Activated CD4-positive, alpha-beta T cell treated with anti-CD3 and anti-CD28 coated beads, Interleukin-2, Interleukin-4, amounts not matched to agents 100 ng/mL and 50 ng/mL, durations not matched to agents 16 hours and 8 hours (primary cell): ENCODE results near the gene SWI5.
A peak's percentile ranks its signal among the peaks of the same experiment; 100 is the strongest.

Experiments
- DNase-seq: peaks from one replicate; pipeline ENCODE4 v3.0.0-alpha.2; 2020; ENCODE audit warnings: low spot score

SWI5 gene

GRCh38 chr9:128321343-128321742 lies 45.3 kb downstream of the SWI5 start:
- DNase-seq = no peak

GRCh38 chr9:128321879-128322403 lies 45.9 kb downstream of the SWI5 start:
- DNase-seq = no peak

GRCh38 chr9:128322404-128323211 lies 46.5 kb downstream of the SWI5 start, which contains the start of the genes COQ4 and TRUB2:
COQ4 (plus strand) TSS chr9:128322839; CDS start chr9:128322859, 20 bp downstream.
TRUB2 (minus strand) TSS chr9:128322447; CDS start chr9:128322408, 39 bp downstream.
- peak; percentile 94 for DNase-seq

GRCh38 chr9:128323212-128323730 lies 47.2 kb downstream of the SWI5 start:
- no peak for DNase-seq

GRCh38 chr9:128323791-128324190 lies 47.7 kb downstream of the SWI5 start:
- no peak for DNase-seq

GRCh38 chr9:128324401-128324800 lies 48.3 kb downstream of the SWI5 start:
- DNase-seq = no peak

- DNase-seq = no peak
These were observed 49.6 kb downstream of the SWI5 start for GRCh38 chr9:128325629-128326028.

GRCh38 chr9:128333451-128333869 lies 57.4 kb downstream of the SWI5 start:
- no peak for DNase-seq

GRCh38 chr9:128335161-128335560 lies 59.1 kb downstream of the SWI5 start:
- DNase-seq = no peak

- DNase-seq = no peak
These were observed 59.8 kb downstream of the SWI5 start for GRCh38 chr9:128335914-128336313.

GRCh38 chr9:128337936-128338335 lies 61.9 kb downstream of the SWI5 start:
- DNase-seq = no peak
